ENCODE results near the gene HOGA1. TPM values are rescaled to one million over a fixed set of nuclear protein-coding genes. Genes with fewer than 3 reads are reported as not detected.

HOGA1 gene
- total RNA-seq, 1 experiment from 2014 or later: not detected

GRCh38 chr10:97596101-97597082 lies 12.2 kb downstream of the HOGA1 start:
- intact Hi-C loops (cut with micrococcal nuclease; ENCODE audit: unreplicated experiment): no loop called here
- Histone ChIP-seq H3K27ac (ENCODE audit: low read depth, low read length, poor library complexity, severe bottlenecking) (no peak overlapping the region), H3K36me3 (ENCODE audit: insufficient read depth, low read length, poor library complexity, severe bottlenecking) (no peaks in the 10 kb centered on the region), H3K4me1 (ENCODE audit: insufficient read depth, low read length, poor library complexity, severe bottlenecking) (no peaks in the 10 kb centered on the region), H3K9me3 (ENCODE audit: low read depth, low read length, poor library complexity, severe bottlenecking) (no peaks in the 10 kb centered on the region), H3K27me3 (replicated peaks; ENCODE audit: insufficient read depth, low read depth, low read length, poor library complexity) (no peaks in the 10 kb centered on the region), H3K4me3 (ENCODE audit: low read depth, low read length, poor library complexity, severe bottlenecking) (no peak overlapping the region)
- ChIA-PET POLR2A (ENCODE audit: low non-redundant PET) (no interaction called here), CTCF (no interaction called here)
- BruUV-seq (replicated peaks): no TSS peak
- DNase-seq (ENCODE audit: low spot score): no peak
- TF ChIP-seq CTCF (conservative IDR thresholded peaks at IDR 0.05; ENCODE audit: low read depth, low read length) (no peak), EZH2 (IDR thresholded peaks at IDR 0.05; ENCODE audit: borderline replicate concordance, low read depth, low read length, poor library complexity, severe bottlenecking) (no peak)

GRCh38 chr10:97597778-97598177 lies 13.6 kb downstream of the HOGA1 start:
- POLR2A ChIA-PET (ENCODE audit: low non-redundant PET): no interaction called here
- no TSS peak for BruUV-seq (replicated peaks)
- Histone ChIP-seq H3K27ac (ENCODE audit: low read depth, low read length, poor library complexity, severe bottlenecking) (no peak overlapping the region), H3K27me3 (replicated peaks; ENCODE audit: insufficient read depth, low read depth, low read length, poor library complexity) (no peaks in the 10 kb centered on the region), H3K36me3 (ENCODE audit: insufficient read depth, low read length, poor library complexity, severe bottlenecking) (no peaks in the 10 kb centered on the region), H3K9me3 (ENCODE audit: low read depth, low read length, poor library complexity, severe bottlenecking) (no peaks in the 10 kb centered on the region), H3K4me1 (ENCODE audit: insufficient read depth, low read length, poor library complexity, severe bottlenecking) (no peaks in the 10 kb centered on the region), H3K4me3 (ENCODE audit: low read depth, low read length, poor library complexity, severe bottlenecking) (no peak overlapping the region)
- CTCF ChIA-PET: no interaction called here
- no peak for TF ChIP-seq CTCF (conservative IDR thresholded peaks at IDR 0.05; ENCODE audit: low read depth, low read length)
- TF ChIP-seq EZH2 (IDR thresholded peaks at IDR 0.05; ENCODE audit: borderline replicate concordance, low read depth, low read length, poor library complexity, severe bottlenecking): no peak
- intact Hi-C loops (cut with micrococcal nuclease; ENCODE audit: unreplicated experiment): no loop called here
- DNase-seq (ENCODE audit: low spot score): no peak

- intact Hi-C loops (cut with micrococcal nuclease; ENCODE audit: unreplicated experiment): no loop called here
- H3K4me3 ChIP-seq (ENCODE audit: low read depth, low read length, poor library complexity, severe bottlenecking): no peak overlapping the region
- H3K27ac ChIP-seq (ENCODE audit: low read depth, low read length, poor library complexity, severe bottlenecking): no peak overlapping the region
- DNase-seq (ENCODE audit: low spot score): no peak
- ChIA-PET CTCF (no interaction called here), POLR2A (ENCODE audit: low non-redundant PET) (no interaction called here)
- no peaks in the 10 kb centered on the region for H3K27me3 ChIP-seq (replicated peaks; ENCODE audit: insufficient read depth, low read depth, low read length, poor library complexity)
- H3K9me3 ChIP-seq (ENCODE audit: low read depth, low read length, poor library complexity, severe bottlenecking): no peaks in the 10 kb centered on the region
- no peaks in the 10 kb centered on the region for H3K4me1 ChIP-seq (ENCODE audit: insufficient read depth, low read length, poor library complexity, severe bottlenecking)
- H3K36me3 ChIP-seq (ENCODE audit: insufficient read depth, low read length, poor library complexity, severe bottlenecking): no peaks in the 10 kb centered on the region
- TF ChIP-seq EZH2 (IDR thresholded peaks at IDR 0.05; ENCODE audit: borderline replicate concordance, low read depth, low read length, poor library complexity, severe bottlenecking) (no peak), CTCF (conservative IDR thresholded peaks at IDR 0.05; ENCODE audit: low read depth, low read length) (no peak)
- no TSS peak for BruUV-seq (replicated peaks)
These were observed 14.4 kb downstream of the HOGA1 start for GRCh38 chr10:97598407-97599271.

All from A673 (cell line).